WTC11 (cell line): ENCODE data around the gene CAMTA1. TPM values are rescaled to one million over a fixed set of nuclear protein-coding genes. Genes with fewer than 3 reads are reported as not detected.

Source experiments
- ATAC-seq: fragments of 200-7000 bp; cut with Tn5 transposase; 2 replicates; pipeline ENCODE4 v1.10.0; 2021; ENCODE audit warnings: mild to moderate bottlenecking, moderate library complexity
- CTCF ChIA-PET: fragments of 300-600 bp; sonication (Branson Sonifier 250); formaldehyde crosslinking; loops from one replicate; lab custom pipeline; 2021; ENCODE audit warnings: antibody characterized with exemption; lab: Charles Lee
- POLR2A ChIA-PET: fragments of 350-600 bp; sonication (Branson Sonifier 250); formaldehyde crosslinking; loops from one replicate; lab custom pipeline; 2021; ENCODE audit warnings: antibody characterized with exemption; lab: Charles Lee
- DNase-seq: peaks from one replicate; pipeline ENCODE4 v3.0.0; 2021; ENCODE audit warnings: low spot score
- H3K27ac Mint-ChIP-seq: 2 replicates; pipeline ENCODE4 v1.8.0; 2021; ENCODE audit warnings: mixed read lengths
- H3K27me3 Mint-ChIP-seq: 2 replicates; pipeline ENCODE4 v1.8.0; 2021; ENCODE audit warnings: low read depth, mild to moderate bottlenecking, moderate library complexity, mixed read lengths
- H3K36me3 Mint-ChIP-seq: 2 replicates; pipeline ENCODE4 v1.8.0; 2021; ENCODE audit warnings: mixed read lengths
- H3K4me1 Mint-ChIP-seq: 2 replicates; pipeline ENCODE4 v1.8.0; 2022; ENCODE audit warnings: mixed read lengths
- H3K4me3 Mint-ChIP-seq: 2 replicates; pipeline ENCODE4 v1.8.0; 2021; ENCODE audit warnings: mild to moderate bottlenecking, moderate library complexity, mixed read lengths
- H3K9me3 Mint-ChIP-seq: 2 replicates; pipeline ENCODE4 v1.8.0; 2021; ENCODE audit warnings: mixed read lengths
- E2F5 ChIP-seq: sonication (generic); formaldehyde crosslinking; IDR thresholded peaks from 2 replicates; pipeline ENCODE4 v1.8.1; 2022; ENCODE audit warnings: mild to moderate bottlenecking, moderate library complexity, missing genetic modification reagents
- FOXK1 ChIP-seq: sonication (generic); formaldehyde crosslinking; IDR thresholded peaks from 2 replicates; pipeline ENCODE4 v1.8.0; 2022; ENCODE audit warnings: mild to moderate bottlenecking, moderate library complexity, missing genetic modification reagents
- FOXP1 ChIP-seq: sonication (generic); formaldehyde crosslinking; IDR thresholded peaks from 2 replicates; pipeline ENCODE4 v1.8.0; 2022; ENCODE audit warnings: missing genetic modification reagents, mild to moderate bottlenecking, moderate library complexity, borderline replicate concordance
- FOXP4 ChIP-seq: sonication (generic); formaldehyde crosslinking; IDR thresholded peaks from 2 replicates; pipeline ENCODE4 v1.8.0; 2022; ENCODE audit warnings: mild to moderate bottlenecking, missing genetic modification reagents
- KAT7 ChIP-seq: sonication (generic); formaldehyde crosslinking; IDR thresholded peaks from 2 replicates; pipeline ENCODE4 v1.8.1; 2023; ENCODE audit warnings: missing genetic modification reagents, mild to moderate bottlenecking, borderline replicate concordance
- MYBL2 ChIP-seq: sonication (generic); formaldehyde crosslinking; IDR thresholded peaks from 2 replicates; pipeline ENCODE4 v1.8.1; 2023; ENCODE audit warnings: mild to moderate bottlenecking, moderate library complexity, missing genetic modification reagents
- PRDM15 ChIP-seq: sonication (generic); formaldehyde crosslinking; IDR thresholded peaks from 2 replicates; pipeline ENCODE4 v1.8.0; 2022; ENCODE audit warnings: missing genetic modification reagents
- RORB ChIP-seq: fragments of 250-450 bp; sonication (Bioruptor Pico); IDR thresholded peaks from 2 replicates; pipeline ENCODE4 v1.9.0; 2021; ENCODE audit warnings: mild to moderate bottlenecking
- SP1 ChIP-seq: sonication (generic); formaldehyde crosslinking; conservative IDR thresholded peaks from 2 replicates; pipeline ENCODE4 v1.8.1; 2022; ENCODE audit warnings: missing genetic modification reagents
- ZNF121 ChIP-seq: sonication (generic); formaldehyde crosslinking; IDR thresholded peaks from 2 replicates; pipeline ENCODE4 v1.8.0; 2023; ENCODE audit warnings: missing genetic modification reagents
- ZNF263 ChIP-seq: sonication (generic); formaldehyde crosslinking; IDR thresholded peaks from 2 replicates; pipeline ENCODE4 v1.8.1; 2022; ENCODE audit warnings: low read depth, mild to moderate bottlenecking, moderate library complexity, missing genetic modification reagents
- ZNF671 ChIP-seq: fragments of 250-450 bp; sonication (Bioruptor Pico); IDR thresholded peaks from 2 replicates; pipeline ENCODE4 v1.8.0; 2021; ENCODE audit warnings: mild to moderate bottlenecking
- total RNA-seq: library from RNA; stranded (reverse); gene quantifications from 3 replicates; pipeline ENCODE4 v1.2.3, GENCODE V29; 2021
- TF ChIP-seq, protein P1 (sequence below): sonication (generic); formaldehyde crosslinking; IDR thresholded peaks from 2 replicates; pipeline ENCODE4 v1.8.1; 2023; ENCODE audit warnings: mild to moderate bottlenecking, missing genetic modification reagents, moderate library complexity
- TF ChIP-seq, protein P2 (sequence below): fragments of 250-450 bp; sonication (Bioruptor Pico); IDR thresholded peaks from 2 replicates; pipeline ENCODE4 v1.9.0; 2021; ENCODE audit warnings: mild to moderate bottlenecking
- TF ChIP-seq, protein P3 (sequence below): sonication (generic); formaldehyde crosslinking; IDR thresholded peaks from 2 replicates; pipeline ENCODE4 v1.8.1; 2023; ENCODE audit warnings: mild to moderate bottlenecking, missing genetic modification reagents, borderline replicate concordance
- TF ChIP-seq, protein P4 (sequence below): fragments of 200-600 bp; IDR thresholded peaks from 2 replicates; pipeline ENCODE4 v1.8.0; 2022; ENCODE audit warnings: antibody characterized with exemption

Gene CAMTA1
- total RNA-seq, 1 experiment from 2014 or later: 86.4 TPM

DNA sequence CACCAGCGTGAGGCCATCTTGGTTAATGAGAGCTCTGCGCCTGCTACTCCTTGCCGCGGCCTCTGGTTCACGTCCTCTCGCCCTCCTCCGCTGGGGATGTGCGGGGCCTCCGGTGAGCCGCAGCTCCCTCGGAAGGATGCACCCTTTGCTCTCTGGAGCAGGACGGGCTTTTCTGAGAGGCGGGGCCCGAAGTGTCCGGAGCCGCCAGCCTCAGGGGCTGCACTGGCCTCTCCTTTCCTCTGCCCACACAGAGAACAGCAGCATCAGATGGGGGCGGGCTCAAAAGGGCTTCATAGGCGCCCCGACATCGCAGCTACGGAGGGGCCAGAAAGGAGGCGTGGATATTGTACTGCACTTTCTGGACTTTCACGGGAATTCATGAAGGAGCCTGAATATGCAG lies 284.7 kb downstream of the CAMTA1 start:
- ChIA-PET CTCF (interaction anchor here (0.5 to 4.2 kb wide), 98 partner anchors 8 to 685 kb away, joined by 3 to 129 read pairs (median 5); partner anchors contain the start of genes CAMTA1, DNAJC11, KLHL21 and NOL9), POLR2A (interaction anchor here (0.6 to 1.4 kb wide), 3 partner anchors 12 to 242 kb away, joined by 3 read pairs; no protein-coding TSS in a partner anchor)
- Mint-ChIP-seq H3K4me1 (peaks cover 9% of the 10 kb centered on the region), H3K27me3 (peaks cover 4% of the 10 kb centered on the region; the same call in 1 of the 2 replicates), H3K27ac (no peak overlapping the region), H3K9me3 (no peaks in the 10 kb centered on the region), H3K36me3 (no peaks in the 10 kb centered on the region), H3K4me3 (peak overlapping the region; percentile 70)
- peak; percentile 86 for ATAC-seq
- DNase-seq: peak; percentile 76
- TF ChIP-seq ZNF263 (no peak), SP1 (CRISPR knock-in tag) (0 out of 2 replicates have a peak, but pooled peaks have one; percentile 14)

DNA sequence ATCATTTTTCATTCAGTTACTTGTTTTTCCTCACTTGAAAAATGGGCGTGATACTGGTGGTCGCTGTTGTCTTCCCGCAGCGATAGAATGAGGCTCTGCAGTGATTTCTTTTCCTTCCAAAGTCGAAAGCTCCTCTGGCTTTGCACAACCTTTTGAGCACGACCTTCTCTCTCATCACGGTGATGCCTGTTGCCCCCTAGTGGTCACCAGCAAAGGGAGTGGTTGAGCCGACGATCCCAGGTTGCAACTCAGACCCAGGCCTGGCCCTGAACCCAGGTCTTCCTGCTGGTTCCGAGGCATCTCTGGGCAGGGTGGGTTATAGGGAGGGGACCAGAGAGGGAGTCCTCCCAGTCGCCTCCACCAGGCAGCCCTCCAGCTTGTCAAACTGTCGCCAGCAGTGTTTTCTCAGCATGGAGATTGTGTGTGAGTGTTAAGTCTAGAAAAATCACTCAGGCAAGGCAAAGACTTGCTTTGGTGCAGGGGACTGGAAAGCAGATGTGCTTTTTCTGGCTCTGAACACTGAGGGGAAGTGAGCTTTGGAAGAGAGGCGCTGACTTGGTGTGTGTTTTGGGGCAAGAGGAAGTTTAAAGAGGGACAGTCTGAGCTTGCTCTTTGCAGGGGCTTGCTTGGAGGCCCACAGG lies 285.3 kb downstream of the CAMTA1 start:
- H3K27me3 Mint-ChIP-seq: peaks cover 4% of the 10 kb centered on the region; the same call in 1 of the 2 replicates
- DNase-seq (peak; percentile 81), ATAC-seq (peak; percentile 88)
- H3K4me3 Mint-ChIP-seq: peak overlapping the region; percentile 70
- no peak overlapping the region for H3K27ac Mint-ChIP-seq
- no peaks in the 10 kb centered on the region for H3K9me3 Mint-ChIP-seq
- peaks cover 9% of the 10 kb centered on the region for H3K4me1 Mint-ChIP-seq
- no peaks in the 10 kb centered on the region for H3K36me3 Mint-ChIP-seq
- POLR2A ChIA-PET: interaction anchor here (1.0 to 1.4 kb wide), 2 partner anchors 11 to 109 kb away, joined by 3 read pairs; no protein-coding TSS in a partner anchor
- CTCF ChIA-PET: interaction anchor here (0.5 to 4.2 kb wide), 98 partner anchors 9 to 685 kb away, joined by 3 to 129 read pairs (median 5); partner anchors contain the start of genes CAMTA1, DNAJC11, KLHL21 and NOL9
- no peak for TF ChIP-seq MYBL2 (CRISPR knock-in tag)
- TF ChIP-seq PRDM15 (CRISPR knock-in tag): peak; percentile 75
- TF ChIP-seq, protein P1, sequence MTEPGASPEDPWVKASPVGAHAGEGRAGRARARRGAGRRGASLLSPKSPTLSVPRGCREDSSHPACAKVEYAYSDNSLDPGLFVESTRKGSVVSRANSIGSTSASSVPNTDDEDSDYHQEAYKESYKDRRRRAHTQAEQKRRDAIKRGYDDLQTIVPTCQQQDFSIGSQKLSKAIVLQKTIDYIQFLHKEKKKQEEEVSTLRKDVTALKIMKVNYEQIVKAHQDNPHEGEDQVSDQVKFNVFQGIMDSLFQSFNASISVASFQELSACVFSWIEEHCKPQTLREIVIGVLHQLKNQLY (CRISPR knock-in tag): no peak
- 0 out of 2 replicates have a peak, but pooled peaks have one; percentile 52 for TF ChIP-seq KAT7 (CRISPR knock-in tag)
- TF ChIP-seq, protein P2, sequence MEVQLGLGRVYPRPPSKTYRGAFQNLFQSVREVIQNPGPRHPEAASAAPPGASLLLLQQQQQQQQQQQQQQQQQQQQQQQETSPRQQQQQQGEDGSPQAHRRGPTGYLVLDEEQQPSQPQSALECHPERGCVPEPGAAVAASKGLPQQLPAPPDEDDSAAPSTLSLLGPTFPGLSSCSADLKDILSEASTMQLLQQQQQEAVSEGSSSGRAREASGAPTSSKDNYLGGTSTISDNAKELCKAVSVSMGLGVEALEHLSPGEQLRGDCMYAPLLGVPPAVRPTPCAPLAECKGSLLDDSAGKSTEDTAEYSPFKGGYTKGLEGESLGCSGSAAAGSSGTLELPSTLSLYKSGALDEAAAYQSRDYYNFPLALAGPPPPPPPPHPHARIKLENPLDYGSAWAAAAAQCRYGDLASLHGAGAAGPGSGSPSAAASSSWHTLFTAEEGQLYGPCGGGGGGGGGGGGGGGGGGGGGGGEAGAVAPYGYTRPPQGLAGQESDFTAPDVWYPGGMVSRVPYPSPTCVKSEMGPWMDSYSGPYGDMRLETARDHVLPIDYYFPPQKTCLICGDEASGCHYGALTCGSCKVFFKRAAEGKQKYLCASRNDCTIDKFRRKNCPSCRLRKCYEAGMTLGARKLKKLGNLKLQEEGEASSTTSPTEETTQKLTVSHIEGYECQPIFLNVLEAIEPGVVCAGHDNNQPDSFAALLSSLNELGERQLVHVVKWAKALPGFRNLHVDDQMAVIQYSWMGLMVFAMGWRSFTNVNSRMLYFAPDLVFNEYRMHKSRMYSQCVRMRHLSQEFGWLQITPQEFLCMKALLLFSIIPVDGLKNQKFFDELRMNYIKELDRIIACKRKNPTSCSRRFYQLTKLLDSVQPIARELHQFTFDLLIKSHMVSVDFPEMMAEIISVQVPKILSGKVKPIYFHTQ: no peak
- no peak for TF ChIP-seq FOXP1 (CRISPR knock-in tag)
- TF ChIP-seq RORB (CRISPR knock-in tag): no peak
- TF ChIP-seq, protein P3, sequence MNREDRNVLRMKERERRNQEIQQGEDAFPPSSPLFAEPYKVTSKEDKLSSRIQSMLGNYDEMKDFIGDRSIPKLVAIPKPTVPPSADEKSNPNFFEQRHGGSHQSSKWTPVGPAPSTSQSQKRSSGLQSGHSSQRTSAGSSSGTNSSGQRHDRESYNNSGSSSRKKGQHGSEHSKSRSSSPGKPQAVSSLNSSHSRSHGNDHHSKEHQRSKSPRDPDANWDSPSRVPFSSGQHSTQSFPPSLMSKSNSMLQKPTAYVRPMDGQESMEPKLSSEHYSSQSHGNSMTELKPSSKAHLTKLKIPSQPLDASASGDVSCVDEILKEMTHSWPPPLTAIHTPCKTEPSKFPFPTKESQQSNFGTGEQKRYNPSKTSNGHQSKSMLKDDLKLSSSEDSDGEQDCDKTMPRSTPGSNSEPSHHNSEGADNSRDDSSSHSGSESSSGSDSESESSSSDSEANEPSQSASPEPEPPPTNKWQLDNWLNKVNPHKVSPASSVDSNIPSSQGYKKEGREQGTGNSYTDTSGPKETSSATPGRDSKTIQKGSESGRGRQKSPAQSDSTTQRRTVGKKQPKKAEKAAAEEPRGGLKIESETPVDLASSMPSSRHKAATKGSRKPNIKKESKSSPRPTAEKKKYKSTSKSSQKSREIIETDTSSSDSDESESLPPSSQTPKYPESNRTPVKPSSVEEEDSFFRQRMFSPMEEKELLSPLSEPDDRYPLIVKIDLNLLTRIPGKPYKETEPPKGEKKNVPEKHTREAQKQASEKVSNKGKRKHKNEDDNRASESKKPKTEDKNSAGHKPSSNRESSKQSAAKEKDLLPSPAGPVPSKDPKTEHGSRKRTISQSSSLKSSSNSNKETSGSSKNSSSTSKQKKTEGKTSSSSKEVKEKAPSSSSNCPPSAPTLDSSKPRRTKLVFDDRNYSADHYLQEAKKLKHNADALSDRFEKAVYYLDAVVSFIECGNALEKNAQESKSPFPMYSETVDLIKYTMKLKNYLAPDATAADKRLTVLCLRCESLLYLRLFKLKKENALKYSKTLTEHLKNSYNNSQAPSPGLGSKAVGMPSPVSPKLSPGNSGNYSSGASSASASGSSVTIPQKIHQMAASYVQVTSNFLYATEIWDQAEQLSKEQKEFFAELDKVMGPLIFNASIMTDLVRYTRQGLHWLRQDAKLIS (CRISPR knock-in tag): no peak
- no peak for TF ChIP-seq ZNF671 (CRISPR knock-in tag)
- no peak for TF ChIP-seq ZNF121 (CRISPR knock-in tag)
- TF ChIP-seq, protein P4, sequence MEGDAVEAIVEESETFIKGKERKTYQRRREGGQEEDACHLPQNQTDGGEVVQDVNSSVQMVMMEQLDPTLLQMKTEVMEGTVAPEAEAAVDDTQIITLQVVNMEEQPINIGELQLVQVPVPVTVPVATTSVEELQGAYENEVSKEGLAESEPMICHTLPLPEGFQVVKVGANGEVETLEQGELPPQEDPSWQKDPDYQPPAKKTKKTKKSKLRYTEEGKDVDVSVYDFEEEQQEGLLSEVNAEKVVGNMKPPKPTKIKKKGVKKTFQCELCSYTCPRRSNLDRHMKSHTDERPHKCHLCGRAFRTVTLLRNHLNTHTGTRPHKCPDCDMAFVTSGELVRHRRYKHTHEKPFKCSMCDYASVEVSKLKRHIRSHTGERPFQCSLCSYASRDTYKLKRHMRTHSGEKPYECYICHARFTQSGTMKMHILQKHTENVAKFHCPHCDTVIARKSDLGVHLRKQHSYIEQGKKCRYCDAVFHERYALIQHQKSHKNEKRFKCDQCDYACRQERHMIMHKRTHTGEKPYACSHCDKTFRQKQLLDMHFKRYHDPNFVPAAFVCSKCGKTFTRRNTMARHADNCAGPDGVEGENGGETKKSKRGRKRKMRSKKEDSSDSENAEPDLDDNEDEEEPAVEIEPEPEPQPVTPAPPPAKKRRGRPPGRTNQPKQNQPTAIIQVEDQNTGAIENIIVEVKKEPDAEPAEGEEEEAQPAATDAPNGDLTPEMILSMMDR: peak; percentile 88
- TF ChIP-seq E2F5: peak; percentile 38; the same call in 1 of the 2 replicates
- no peak for TF ChIP-seq FOXP4 (CRISPR knock-in tag)
- no peak for TF ChIP-seq FOXK1
